GM12865 (cell line): ENCODE results near the gene TDRD12.
"Not testable (repeated sequence)": the region's sequence is repeated elsewhere in the genome, so short reads cannot be mapped to it uniquely, and the experiment has no call there.

Experiments
- DNase-seq: peaks from one replicate; pipeline ENCODE4 v3.0.0; 2010; ENCODE audit warnings: low read depth
- H3K4me3 ChIP-seq: 2 replicates; pipeline ENCODE4 v1.5.1; 2011; ENCODE audit warnings: mild to moderate bottlenecking, low read depth, low read length, control low read depth
- TF ChIP-seq, protein P1 (sequence below): IDR thresholded peaks from 2 replicates; pipeline ENCODE4 v1.5.1; 2011; ENCODE audit warnings: low read length, control low read depth, low read depth, inconsistent platforms; ENCODE audit not compliant: insufficient read depth; ENCODE audit errors: missing control alignments

Gene TDRD12

DNA sequence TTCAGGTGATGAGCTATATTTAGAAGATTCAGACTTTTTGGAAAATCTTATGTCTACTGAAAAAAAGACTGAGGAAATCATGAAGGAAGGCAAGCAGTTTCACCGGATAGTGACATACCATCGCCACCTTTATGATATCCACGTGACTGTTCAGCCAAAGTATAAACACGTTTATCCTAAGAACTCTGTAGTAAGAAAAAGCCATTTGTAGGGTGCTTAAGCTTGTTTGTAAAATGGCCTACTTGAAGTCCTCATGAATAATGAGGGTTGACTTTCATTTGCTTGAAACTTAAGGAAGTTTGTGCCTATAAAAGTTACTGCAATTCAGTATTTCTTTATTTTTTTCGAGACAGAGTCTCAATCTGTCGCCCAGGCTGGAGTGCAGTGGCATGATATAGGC, 7.8 kb upstream of the TDRD12 start:
- TF ChIP-seq, protein P1, sequence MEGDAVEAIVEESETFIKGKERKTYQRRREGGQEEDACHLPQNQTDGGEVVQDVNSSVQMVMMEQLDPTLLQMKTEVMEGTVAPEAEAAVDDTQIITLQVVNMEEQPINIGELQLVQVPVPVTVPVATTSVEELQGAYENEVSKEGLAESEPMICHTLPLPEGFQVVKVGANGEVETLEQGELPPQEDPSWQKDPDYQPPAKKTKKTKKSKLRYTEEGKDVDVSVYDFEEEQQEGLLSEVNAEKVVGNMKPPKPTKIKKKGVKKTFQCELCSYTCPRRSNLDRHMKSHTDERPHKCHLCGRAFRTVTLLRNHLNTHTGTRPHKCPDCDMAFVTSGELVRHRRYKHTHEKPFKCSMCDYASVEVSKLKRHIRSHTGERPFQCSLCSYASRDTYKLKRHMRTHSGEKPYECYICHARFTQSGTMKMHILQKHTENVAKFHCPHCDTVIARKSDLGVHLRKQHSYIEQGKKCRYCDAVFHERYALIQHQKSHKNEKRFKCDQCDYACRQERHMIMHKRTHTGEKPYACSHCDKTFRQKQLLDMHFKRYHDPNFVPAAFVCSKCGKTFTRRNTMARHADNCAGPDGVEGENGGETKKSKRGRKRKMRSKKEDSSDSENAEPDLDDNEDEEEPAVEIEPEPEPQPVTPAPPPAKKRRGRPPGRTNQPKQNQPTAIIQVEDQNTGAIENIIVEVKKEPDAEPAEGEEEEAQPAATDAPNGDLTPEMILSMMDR: no peak
- H3K4me3 ChIP-seq: no peak overlapping the region
- DNase-seq: no peak

GRCh38 chr19:32716203-32716602, 3.4 kb upstream of the TDRD12 start:
- not testable (repeated sequence) for DNase-seq, H3K4me3 ChIP-seq

DNA sequence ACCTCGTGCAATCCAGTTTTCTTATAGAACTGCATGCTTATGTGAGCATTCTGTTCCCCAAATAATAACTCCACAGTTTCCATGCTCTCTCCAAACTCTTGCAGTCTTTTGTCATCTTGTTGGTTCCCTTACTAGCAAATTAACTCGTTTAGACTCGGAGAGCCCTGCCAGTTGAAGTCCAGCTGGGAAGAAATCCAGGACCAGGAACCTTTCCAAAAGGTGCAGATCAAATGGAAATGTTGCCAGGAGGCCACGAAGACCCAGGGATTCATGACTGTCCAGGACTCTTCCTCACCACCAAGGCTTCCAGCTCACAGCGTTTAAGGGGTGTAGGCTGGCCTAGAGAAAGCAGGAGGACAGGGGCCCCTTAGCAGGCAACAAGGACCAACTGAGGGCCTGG, 2.1 kb upstream of the TDRD12 start:
- no peak for DNase-seq
- TF ChIP-seq, protein P1: no peak
- H3K4me3 ChIP-seq: no peak overlapping the region

DNA sequence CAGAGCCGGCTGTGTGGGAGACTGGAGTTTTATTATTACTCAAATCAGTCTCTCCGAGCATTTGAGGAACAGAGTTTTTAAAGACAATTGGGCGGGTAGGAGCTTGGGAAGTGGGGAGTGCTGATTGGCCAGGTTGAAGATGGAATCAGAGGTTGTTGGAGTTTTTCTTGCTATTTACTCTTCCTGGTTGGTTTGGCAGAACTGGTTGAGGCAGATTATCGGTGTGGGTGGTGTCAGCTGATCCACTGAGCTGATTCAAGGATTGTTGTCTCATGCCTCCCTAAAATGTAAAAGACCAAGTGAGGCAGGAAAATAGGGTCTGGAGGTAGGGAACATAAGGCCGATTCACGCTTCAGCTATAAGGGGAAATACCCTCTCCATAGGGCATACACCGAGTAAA, 1.3 kb upstream of the TDRD12 start:
- H3K4me3 ChIP-seq: no peak overlapping the region
- TF ChIP-seq, protein P1: no peak
- no peak for DNase-seq

GRCh38 chr19:32720216-32720935, 809 bp downstream of the TDRD12 start:
- DNase-seq: no peak
- TF ChIP-seq, protein P1: no peak

GRCh38 chr19:32720936-32721250, 1.3 kb downstream of the TDRD12 start:
- no peak for DNase-seq
- no peak overlapping the region for H3K4me3 ChIP-seq
- TF ChIP-seq, protein P1: no peak

More at GRCh38 chr19:32720216-32720935, 809 bp downstream of the TDRD12 start:
- no peak overlapping the region for H3K4me3 ChIP-seq

- TF ChIP-seq, protein P1: no peak
- H3K4me3 ChIP-seq: no peak overlapping the region
Measured at GRCh38 chr19:32735936-32736335, 16.4 kb downstream of the TDRD12 start.

More at GRCh38 chr19:32735936-32736335, 16.4 kb downstream of the TDRD12 start:
- DNase-seq: no peak
